NT2/D1 (cell line): ENCODE data around the gene UTP4.

Experiments used
- DNase-seq: peaks from one replicate; pipeline ENCODE4 v3.0.0-alpha.2; 2011; ENCODE audit warnings: low read depth, low spot score
- H3K27me3 ChIP-seq: 2 replicates; pipeline ENCODE4 v1.6.0; 2011; ENCODE audit warnings: mild to moderate bottlenecking; ENCODE audit not compliant: insufficient read length, insufficient read depth
- H3K36me3 ChIP-seq: 2 replicates; pipeline ENCODE4 v1.6.1; 2011; ENCODE audit warnings: mild to moderate bottlenecking, low read length, mixed read lengths; ENCODE audit not compliant: insufficient read depth, insufficient read length
- H3K4me1 ChIP-seq: 2 replicates; pipeline ENCODE4 v1.5.1; 2011; ENCODE audit not compliant: insufficient read depth, insufficient read length
- H3K4me3 ChIP-seq: 2 replicates; pipeline ENCODE4 v1.5.1; 2011; ENCODE audit warnings: low read depth; ENCODE audit not compliant: insufficient read length
- H3K9ac ChIP-seq: 2 replicates; pipeline ENCODE4 v1.6.0; 2011; ENCODE audit warnings: low read depth; ENCODE audit not compliant: insufficient read length
- H3K9me3 ChIP-seq: 2 replicates; pipeline ENCODE4 v1.5.1; 2011; ENCODE audit warnings: mild to moderate bottlenecking, low read length; ENCODE audit not compliant: insufficient read depth
- SUZ12 ChIP-seq: IDR thresholded peaks from 2 replicates; pipeline ENCODE4 v1.6.1; 2011; ENCODE audit not compliant: insufficient read length, insufficient read depth; ENCODE audit errors: extremely low read depth
- YY1 ChIP-seq: IDR thresholded peaks from 2 replicates; pipeline ENCODE4 v1.6.1; 2011; ENCODE audit not compliant: insufficient read length, insufficient read depth
- ZNF274 ChIP-seq: IDR thresholded peaks from 2 replicates; pipeline ENCODE4 v1.6.1; 2011; ENCODE audit warnings: mild to moderate bottlenecking, low read depth, low read length

Gene UTP4

DNA sequence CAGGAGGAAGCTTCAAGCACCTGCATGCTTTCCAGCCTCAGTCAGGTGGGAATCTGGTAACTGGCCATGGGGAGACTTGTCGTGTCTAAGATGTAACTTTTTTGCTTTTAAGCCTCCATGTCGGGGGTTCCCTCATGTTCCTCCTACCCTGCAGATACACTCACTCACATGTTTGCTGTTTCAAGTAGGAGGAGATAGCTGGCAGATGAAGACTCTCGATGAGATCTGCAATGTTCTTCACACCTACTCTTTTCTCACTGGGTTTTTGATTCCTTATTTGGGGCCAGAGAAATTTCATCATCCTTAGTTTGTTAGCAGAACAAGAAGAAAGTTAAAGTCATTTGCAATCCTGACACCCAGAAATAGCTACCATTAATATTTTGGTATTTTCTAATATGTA is 24.7 kb downstream of the UTP4 start:
- DNase-seq = no peak
- no peak for TF ChIP-seq ZNF274
- no peak for TF ChIP-seq SUZ12
- no peak for TF ChIP-seq YY1
- no peaks in the 10 kb centered on the region for H3K9me3 ChIP-seq
- H3K4me3 ChIP-seq = no peak overlapping the region
- no peak overlapping the region for H3K9ac ChIP-seq
- H3K27me3 ChIP-seq = no peaks in the 10 kb centered on the region
- H3K4me1 ChIP-seq = no peaks in the 10 kb centered on the region
- peaks cover 84% of the 10 kb centered on the region for H3K36me3 ChIP-seq

DNA sequence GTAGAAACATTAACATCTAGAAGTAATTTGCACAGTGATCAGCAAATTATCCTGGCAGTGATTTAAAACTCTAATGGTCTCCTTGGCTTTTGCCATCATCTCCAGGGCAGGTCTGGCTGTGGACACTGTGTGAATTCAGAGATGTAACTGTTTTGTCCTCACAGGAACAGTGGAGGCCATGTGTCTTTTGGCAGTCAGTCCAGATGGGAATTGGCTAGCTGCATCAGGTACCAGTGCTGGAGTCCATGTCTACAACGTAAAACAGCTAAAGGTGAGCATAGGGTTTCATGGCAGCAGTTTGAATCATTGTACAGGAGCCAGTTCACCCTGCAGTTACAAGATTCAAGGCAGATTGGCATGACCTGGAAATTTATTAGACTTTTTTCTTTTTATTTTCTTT is 27.7 kb downstream of the UTP4 start:
- H3K4me1 ChIP-seq = no peaks in the 10 kb centered on the region
- DNase-seq = no peak
- peaks cover 83% of the 10 kb centered on the region for H3K36me3 ChIP-seq
- H3K27me3 ChIP-seq = no peaks in the 10 kb centered on the region
- TF ChIP-seq YY1 (no peak), ZNF274 (no peak), SUZ12 (no peak)
- no peaks in the 10 kb centered on the region for H3K9me3 ChIP-seq
- H3K4me3 ChIP-seq = no peak overlapping the region
- no peak overlapping the region for H3K9ac ChIP-seq

DNA sequence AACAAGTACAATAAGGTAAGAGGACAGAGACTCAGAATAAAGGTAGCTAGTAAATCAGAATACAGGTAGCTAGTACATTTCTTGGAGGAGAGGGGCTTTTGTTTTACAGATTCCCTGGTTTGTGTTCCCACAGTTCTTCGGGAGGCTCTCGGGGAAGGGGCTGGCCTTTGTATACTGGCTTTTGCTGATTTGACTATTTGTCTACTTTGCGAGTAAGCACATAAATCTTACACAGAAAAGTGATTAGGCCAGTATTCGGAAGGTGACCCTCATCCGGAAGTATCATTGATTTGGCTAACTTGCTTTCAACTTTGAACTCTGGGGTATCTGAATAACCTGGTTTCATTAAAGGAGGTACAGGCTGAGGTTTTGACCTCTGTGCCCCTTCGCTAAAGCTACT is 33.1 kb downstream of the UTP4 start:
- H3K4me1 ChIP-seq = no peaks in the 10 kb centered on the region
- no peaks in the 10 kb centered on the region for H3K9me3 ChIP-seq
- peaks cover 88% of the 10 kb centered on the region for H3K36me3 ChIP-seq
- TF ChIP-seq SUZ12 (no peak), ZNF274 (no peak), YY1 (no peak)
- H3K9ac ChIP-seq = no peak overlapping the region
- H3K27me3 ChIP-seq = no peaks in the 10 kb centered on the region
- no peak for DNase-seq
- no peak overlapping the region for H3K4me3 ChIP-seq

DNA sequence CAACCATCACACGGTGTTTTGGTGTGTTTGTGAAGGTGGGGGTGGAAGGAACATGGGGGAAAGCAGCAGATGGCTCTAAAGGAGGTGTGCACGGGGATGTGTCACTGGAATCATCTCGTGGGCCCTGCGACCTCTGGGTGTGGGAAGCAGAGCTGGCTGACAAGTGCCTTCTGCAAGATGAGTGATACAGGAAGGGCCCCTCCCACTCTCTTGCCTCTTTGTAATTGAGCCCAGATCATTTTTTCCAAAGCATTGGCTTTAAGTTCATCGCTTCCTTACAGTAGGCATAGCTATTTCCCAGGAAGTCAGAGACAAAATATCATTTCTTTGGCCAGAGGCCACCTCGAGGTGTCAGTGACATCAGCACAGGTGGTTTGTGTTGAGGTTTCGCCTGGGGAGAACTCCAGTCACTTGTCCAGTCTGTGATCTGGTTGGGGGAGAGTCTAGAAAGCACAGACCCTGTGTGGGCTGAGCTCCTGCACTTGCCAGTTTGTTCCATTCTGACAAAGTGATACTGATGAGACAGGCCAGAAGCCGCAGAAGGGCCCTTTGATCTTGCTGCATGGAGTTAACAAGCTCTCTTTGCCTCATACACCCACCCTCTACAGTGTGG is 33.9 kb downstream of the UTP4 start:
- Histone ChIP-seq H3K4me3 (no peak overlapping the region), H3K9ac (no peak overlapping the region), H3K27me3 (no peaks in the 10 kb centered on the region), H3K4me1 (no peaks in the 10 kb centered on the region), H3K9me3 (no peaks in the 10 kb centered on the region), H3K36me3 (peaks cover 83% of the 10 kb centered on the region)
- DNase-seq = no peak
- TF ChIP-seq YY1 (no peak), ZNF274 (no peak), SUZ12 (no peak)

DNA sequence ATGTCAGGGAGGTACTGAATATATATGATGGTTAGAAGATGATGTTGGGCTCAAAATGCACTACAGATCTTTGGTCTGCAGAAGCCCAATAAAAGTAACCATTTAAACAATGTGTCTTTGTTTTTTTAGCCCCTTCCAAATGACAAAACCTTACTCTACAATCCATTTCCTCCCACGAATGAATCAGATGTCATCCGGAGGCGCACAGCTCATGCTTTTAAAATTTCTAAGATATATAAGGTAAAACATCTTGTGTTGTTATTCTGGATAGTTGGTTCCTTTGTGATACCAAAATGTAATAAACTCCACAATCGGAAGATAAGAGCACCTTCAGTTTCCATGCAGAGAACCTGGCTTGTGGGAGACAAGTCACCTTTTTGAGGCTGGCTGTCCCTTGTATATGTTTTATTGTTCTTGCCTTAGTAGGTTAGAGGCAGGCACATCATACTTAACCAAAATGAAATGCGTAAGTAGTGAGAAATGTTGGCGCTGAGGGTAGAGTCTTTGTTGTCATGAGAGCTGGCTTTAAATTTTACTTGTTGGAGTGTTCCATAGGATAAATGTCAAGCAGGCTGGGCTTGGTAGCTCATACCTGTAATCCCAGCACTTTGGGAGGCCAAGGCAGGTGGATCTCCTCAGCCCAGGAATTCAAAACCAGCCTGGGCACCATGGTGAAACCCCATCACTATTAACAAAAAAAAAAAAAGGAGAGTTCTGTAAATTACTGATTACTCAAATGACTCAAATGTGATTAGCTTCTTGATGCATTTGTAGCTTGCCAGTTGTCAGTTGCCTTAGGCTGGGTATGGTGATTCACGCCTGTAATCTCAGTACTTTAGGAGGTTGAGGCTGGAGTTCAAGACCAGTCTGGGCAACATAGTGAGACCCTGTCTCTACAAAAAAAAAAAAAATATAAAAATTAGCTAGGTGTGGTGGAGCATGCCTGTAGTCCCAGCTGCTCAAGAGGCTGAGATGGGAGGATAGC is 34.8 kb downstream of the UTP4 start:
- no peak for DNase-seq
- Histone ChIP-seq H3K27me3 (no peaks in the 10 kb centered on the region), H3K9ac (no peak overlapping the region), H3K4me1 (no peaks in the 10 kb centered on the region), H3K36me3 (peaks cover 76% of the 10 kb centered on the region), H3K4me3 (no peak overlapping the region), H3K9me3 (no peaks in the 10 kb centered on the region)
- TF ChIP-seq YY1 (no peak), SUZ12 (no peak), ZNF274 (no peak)

- H3K27me3 ChIP-seq = no peaks in the 10 kb centered on the region
- no peaks in the 10 kb centered on the region for H3K4me1 ChIP-seq
- no peak for DNase-seq
- peaks cover 69% of the 10 kb centered on the region for H3K36me3 ChIP-seq
- H3K9me3 ChIP-seq = no peaks in the 10 kb centered on the region
- no peak overlapping the region for H3K9ac ChIP-seq
- no peak overlapping the region for H3K4me3 ChIP-seq
- TF ChIP-seq YY1 (no peak), SUZ12 (no peak), ZNF274 (no peak)
Observed at GRCh38 chr16:69169051-69169450, 36.6 kb downstream of the UTP4 start.
